DMS114 treated with DMSO at 0.1 percent for 48 hours (cell line): ENCODE measurements around the gene CPAMD8.
"Not testable (repeated sequence)": the region's sequence is repeated elsewhere in the genome, so short reads cannot be mapped to it uniquely, and the experiment has no call there.

Experiments used
- DNase-seq: peaks from one replicate; lab custom pipeline; 2025; ENCODE audit not compliant: unreplicated experiment; lab: John Stamatoyannopoulos, UW

The CPAMD8 gene

DNA sequence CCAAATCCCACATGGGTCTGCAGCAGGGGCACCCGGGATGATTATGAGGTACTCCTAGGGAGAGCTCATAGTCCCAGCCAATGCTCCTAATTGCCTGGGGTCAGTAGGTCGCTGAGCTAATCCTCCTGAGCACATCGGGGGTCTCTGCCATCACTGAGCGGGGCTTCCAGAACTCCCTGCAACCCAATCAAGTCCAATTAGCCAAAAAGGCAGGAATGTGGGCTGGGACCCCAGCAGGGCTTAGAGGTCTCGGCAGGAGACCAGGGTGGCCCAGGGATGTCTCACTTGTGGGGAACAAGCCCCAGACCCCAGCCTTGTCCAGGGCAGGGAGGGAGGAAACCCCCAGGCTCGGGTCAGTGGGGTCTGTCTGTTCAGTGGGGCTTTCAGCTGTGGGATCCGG, 17.1 kb upstream of the CPAMD8 start:
- no peak for DNase-seq

DNA sequence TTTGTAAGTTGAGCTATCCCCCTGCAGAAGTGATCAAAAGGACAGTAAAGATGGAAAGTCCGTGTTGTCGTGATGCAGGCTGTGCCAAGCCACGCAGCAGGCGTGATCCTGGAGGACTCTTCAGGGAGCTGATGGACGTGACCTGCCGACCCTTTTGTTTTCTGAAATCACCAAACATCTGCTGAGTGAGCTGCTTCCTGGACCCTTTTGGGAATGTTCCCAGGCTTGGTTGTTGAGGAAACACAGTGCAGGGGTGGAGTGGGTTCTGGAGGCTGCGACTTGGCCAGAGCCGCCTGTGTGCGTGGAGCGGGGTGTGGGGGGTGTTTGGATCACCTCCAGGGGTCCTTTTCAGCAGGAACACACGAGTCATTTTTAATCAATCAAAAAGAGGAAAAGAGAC, 15.4 kb upstream of the CPAMD8 start:
- DNase-seq: no peak

DNA sequence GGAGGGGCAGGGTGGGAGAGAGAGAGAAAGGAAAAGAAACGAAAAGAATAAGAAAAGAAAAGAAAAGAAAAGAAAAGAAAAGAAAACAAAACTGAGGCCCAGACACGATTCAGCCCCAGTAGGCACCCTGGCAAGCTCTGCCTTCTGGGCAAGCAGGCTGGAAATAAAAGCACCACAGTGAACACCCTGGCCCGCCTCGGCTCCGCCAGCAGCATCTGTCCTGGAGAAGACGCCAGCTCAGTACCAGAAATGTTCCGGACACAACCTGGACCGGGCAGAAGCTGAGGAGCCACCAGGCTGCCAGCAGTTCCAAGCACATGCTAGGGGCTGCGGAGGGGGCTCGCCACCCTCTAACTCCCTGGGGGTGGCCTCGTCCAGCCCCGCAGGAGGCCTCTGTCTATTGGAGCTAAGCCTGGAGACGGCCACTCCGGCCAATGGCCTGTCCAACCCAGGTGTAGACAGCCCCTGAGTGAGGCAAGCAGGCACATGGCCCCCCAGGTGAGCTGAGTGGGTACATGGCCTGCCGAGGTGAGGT, 11.4 kb upstream of the CPAMD8 start:
- DNase-seq: no peak

DNA sequence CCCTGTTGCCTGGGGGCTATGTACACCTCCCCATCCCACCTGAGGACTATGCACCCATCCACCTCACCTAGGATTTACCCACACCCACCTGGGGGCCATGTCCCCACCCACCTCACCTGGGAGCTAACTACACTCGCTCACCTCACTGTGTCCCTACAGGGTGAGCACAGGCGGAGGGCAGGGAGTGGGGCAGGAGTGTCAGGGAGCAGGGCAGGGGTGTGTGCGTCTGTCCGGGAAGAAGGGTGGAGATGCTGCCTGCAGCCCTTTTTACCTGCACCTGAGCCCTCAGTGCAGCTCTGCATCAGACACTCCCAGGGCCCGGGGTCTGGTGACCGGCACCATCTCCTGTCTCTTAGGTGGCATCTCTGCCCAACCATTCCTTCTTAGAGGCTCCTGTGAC, 10.6 kb upstream of the CPAMD8 start:
- no peak for DNase-seq

DNA sequence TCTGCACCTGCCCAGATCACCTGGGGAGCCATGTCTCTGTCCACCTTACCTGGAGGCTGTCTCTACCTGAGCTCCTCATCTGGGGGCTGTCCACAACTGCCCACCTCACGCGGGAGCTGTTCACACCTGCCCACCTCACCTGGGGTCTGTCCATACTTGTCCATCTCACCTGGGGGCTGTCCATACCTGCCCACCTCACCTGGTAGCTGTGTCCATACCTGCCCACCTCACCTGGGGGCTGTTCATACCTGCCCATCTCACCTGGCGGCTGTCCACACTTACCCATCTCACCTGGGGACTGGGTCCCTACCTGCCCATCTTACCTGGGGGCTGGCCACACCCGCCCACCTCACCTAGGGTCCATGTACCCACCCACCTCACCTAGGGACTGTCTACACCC, 10.0 kb upstream of the CPAMD8 start:
- DNase-seq: no peak

DNA sequence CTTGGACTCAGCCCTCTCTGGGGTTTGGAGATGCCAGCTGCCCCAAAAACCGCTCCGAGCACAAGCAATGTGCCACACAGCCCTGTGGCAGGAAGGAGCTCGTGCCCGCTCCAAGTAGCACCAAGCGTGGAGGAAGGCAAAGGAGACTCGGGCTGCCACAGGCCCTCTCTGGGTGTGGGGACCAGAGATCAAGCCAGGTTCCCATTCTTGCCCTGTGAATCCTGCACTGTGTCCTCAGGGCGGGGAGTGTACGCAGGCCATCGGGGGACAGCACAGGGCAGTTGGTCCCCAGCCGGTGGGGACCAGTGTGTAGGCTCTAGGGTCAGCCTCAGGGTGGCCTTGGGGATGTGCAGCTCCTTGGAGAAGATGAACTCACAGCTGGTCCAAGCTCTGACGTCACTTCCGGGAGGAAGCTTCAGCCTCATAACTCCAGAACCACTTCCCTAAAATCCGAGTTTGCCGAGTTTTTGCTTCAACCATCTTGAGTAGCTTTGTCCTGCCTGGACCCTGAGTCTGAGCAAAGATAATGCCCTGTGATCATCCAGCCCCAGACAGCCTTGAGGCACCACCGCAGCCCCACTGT, 9.3 kb upstream of the CPAMD8 start:
- no peak for DNase-seq

DNA sequence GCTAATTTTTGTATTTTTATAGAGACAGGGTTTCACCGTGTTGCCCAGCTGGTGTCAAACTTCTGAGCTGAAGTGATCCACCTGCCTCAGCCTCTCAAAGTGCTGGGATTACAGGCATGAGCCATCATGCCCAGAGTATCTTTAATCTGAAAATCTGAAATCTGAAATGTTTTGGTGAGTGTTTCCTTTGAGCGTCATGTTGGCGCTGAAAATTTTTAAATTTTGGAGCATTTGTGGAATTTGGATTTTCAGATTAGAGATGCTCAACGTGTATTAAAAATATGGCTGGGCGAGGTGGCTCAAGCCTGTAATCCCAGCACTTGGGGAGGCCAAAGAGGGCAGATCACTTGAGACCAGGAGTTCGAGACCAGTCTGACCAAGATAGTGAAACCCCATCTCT, 5.1 kb upstream of the CPAMD8 start:
- no peak for DNase-seq

DNA sequence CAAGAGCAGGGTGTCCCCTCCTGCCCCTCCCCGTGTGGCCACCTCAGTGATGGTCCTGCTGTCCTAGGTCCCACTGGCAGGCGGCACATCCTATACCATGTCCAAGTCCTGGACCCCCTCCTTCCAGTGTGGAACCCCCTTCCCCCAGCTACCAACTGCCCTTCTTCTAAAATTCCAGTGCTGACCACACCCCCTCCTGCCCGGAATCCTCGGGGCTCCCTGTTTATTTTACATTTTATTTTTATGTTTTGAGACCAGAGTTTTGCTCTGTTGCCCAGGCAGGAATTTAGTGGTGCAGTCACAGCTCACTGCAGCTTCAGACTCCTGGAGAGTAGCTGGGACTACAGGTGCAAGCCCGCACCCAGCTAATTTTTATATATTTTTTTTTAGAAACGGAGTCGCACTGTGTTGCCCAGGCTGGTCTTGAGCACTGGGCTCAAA, 945 bp upstream of the CPAMD8 start:
- no peak for DNase-seq

DNA sequence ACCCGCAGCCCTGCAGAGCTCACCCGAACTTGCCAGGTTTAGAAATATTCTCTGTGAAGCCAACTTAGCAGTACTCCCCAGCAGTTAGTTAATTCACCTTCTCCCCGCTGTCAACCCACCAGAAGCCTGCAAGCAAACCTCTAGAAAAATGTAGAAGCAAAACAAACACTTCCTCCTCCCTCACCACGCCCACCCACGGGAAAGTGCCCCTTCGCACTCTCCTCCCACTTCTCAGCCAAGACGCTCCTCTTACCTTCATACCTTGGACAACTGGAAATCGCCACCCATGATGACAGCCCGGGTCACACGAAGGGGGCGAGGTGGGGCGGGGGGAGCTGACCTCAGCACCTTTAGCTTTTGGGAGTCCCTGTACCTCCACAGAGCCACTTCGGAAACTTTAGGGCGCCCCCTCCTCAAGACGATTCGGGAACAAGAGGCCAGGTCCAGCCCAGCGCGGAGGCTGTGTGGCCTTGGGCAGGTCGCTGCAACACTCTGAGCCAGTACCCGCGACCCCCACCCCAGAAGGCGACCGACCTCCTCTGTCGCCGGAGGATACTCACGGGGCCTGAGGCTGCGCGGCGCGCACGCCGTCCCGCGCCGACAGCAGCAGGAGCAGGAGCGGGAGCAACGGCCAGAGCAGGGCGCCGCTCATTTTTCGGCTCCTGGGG, 485 bp downstream of the CPAMD8 start:
- no peak for DNase-seq

DNA sequence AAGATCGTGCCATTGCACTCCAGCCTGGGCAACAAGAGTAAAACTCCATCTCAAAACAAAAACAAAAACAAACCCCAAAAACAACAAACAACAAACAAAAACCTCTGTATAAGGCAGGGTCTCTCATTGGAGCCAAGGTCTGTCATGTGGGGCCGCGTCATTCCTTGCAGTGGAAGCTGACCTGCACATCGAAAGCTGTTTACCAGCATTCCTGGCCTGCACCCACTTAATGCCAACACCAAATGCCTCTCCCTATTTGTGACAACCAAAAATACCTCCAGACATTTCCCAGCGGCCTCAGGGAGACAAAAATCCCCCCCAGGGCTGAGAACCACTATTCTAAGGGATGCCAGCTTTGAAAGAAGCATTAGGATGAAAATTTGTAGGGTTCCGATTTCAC, 1.2 kb downstream of the CPAMD8 start:
- no peak for DNase-seq

DNA sequence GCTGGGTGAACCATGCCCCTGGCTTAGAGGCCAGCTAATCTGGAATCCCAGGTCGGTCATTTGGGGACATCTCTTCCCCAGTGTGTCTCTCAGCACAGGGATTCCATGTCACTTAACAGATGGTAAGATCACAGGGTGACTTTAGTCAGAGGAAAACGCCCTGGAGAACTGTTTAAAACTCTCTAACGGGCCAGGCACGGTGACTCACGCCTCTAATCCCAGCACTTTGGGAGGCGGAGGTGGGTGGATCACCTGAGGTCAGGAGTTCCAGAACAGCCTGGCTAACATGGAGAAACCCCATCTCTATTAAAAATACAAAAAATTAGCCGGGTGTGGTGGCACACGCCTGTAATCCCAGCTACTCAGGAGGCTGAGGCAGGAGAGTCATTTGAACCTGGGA, 1.7 kb downstream of the CPAMD8 start:
- DNase-seq: not testable (repeated sequence)

DNA sequence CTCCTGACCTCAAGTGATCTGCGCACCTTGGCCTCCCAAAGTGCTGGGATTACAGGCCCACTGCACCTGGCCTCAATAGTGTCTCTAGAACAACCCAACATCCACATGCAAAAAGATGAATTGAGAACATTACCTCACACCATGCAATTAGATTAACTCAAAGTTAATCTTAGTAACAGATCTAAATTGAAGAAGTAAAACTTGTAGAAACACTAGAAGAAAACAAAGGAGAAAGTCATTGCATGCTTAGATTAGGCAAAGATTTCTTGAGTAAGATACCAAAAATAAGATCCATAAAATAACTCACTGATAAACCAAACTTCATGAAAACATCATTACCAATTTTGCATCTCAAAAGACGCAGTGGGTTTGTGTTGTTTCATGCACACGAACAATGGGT, 2.8 kb downstream of the CPAMD8 start:
- DNase-seq: no peak

DNA sequence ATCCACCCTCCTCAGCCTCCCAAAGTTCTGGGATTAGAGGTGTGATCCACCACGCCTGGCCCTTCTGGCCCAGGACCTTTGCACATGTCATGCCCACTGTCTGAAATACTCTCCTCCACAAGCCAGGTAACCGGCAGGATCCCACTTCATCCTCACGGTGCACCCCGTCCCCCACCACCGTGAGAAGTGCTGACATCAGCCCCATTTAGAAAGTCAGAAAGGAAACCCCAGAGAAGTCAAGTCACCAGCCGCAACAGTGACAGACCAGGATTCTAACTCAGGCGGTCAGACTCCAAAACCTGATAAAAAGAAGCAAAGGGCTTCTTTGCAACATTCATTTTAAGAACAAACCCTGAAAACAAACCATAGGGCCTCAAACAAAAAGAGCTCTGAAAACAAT, 3.9 kb downstream of the CPAMD8 start:
- DNase-seq: no peak

DNA sequence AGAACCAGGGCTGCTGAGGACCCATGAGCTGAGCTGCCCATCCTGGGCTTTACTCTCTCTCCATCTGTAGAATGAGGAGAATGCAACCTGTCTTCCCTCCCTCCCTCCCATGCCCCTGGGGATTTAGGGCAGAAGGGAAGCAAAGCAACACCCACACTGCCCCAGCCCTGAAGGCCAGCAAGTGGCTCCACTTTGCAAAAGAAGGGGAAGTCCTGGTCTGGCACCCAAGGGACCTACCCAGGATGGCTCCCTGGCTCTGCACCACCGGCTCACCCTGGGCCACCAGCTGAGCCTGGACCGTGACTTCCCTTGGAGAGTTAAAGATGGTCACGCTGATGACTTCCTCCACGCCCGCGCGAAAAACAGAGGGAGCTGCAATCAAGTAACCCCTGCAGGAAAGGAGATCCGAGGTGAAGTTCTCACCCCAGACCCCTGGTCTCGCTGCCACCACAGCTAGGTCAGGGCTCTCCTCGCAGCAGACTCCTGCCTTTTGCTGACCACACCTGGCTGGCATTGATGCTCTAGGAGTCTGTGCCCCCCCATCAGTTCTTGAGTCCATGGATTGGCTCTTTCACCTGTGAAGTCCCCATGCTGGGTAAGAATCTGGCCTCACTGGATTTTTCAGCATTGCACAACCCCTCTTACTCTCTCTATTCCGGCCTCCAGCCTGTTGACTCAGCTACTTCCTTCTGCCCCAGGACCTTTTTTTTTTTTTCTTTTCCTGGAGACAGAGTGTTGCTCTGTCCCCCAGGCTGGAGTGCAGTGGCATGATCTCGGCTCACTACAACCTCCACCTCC, 4.6 kb downstream of the CPAMD8 start:
- no peak for DNase-seq

DNA sequence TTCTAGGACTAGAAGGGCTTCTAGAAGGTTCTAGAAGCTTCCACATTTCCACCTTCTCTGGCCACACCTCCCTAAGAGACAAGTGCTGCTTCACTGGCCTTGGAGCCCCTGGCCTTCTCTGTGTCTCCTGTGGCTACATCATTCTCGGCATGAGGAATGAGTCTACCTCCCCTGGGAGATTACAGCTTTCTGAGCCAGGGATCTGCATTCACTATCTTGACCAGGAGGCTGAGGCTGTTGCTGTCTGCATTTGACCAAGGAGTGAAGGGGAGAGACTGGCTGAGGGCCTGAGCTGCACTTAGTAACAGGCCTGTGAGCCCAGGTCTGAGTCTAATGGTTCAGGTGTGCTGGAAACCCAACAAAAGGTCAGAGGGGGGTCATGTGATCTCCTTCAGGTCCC, 5.3 kb downstream of the CPAMD8 start:
- DNase-seq: no peak

DNA sequence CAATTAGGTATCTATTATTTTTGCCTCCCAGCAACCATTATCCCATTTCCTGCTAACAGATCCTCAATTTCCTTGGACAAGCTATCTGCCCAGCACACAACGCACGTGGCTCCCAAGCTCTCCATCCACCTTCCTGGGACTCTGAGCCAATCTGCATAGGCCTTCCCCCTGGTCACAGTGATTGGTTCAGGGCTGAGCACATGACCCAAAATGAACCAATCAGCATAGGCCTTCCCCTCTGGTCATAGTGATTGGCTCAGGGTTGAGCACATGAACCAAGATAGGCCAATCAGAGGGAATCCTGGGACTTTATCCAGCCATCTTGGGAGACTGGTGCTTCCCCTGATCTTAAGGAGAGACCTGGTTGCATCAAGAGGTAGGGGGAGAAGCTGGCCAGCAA, 5.8 kb downstream of the CPAMD8 start:
- no peak for DNase-seq

DNA sequence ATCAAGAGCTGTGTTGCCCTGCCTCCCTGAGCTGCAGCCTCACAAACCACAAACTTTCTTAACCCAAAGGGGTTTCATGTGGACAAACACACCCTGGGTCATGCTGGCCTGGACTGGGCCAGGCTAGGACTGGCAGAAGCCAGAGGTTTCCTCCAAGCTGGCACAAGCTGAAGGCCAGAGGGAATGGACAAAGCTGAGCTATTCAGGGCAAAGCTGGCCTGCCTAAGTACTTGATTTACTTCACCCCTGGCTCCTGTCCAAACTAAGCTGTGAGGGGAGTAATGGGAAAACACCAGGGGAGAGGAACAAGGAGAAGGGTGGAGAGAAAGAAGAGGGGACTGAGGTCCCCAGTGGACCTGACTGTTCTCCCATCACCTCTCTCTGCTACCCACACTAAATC, 6.2 kb downstream of the CPAMD8 start:
- DNase-seq: no peak

DNA sequence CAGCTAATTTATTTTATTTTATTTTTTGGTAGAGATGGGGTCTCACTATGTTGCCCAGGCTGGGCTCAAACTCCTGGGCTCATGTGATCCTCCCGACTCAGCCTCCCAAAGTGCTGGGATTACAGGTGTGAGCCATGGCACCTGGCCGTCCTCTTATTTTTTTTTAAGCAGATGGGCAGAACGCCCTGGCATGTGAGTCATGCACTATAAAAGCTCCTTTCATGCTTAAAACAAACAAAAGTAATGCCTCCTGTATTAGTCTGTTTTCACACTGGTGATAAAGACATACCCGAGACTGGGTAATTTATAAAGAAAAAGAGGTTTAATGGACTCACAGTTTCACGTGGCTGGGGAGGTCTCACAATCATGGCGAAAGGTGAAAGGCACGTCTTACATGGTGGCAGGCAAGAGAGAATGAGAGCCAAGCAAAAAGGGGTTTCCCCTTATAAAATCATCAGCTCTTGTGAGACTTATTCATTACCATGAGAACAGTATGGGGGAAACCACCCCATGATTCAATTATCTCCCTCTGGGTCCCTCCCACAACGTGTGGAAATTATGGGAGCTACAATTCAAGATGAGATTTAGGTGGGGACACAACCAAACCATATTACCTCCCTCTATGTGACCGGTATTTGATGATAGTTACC, 12.3 kb downstream of the CPAMD8 start:
- DNase-seq: not testable (repeated sequence)

DNA sequence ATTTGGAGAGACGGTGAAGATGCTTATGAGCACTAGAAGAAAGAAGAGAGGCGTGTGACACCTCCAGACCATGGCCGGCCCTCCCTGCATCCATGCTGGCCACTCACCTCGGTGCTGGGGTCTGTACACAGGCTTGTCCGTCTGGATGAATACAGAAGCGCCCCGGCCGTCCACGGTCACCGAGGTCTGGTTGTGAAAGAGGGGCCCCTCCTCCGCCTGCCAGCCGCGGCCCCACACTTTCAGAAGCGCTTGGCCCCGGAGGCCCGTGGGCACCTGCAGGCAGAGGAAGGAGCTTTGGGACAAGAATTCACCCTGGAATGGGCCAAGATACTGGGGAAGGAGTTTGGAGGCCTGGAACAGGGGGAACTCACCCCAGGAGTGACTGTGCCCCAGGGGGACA, 15.1 kb downstream of the CPAMD8 start:
- DNase-seq: no peak

DNA sequence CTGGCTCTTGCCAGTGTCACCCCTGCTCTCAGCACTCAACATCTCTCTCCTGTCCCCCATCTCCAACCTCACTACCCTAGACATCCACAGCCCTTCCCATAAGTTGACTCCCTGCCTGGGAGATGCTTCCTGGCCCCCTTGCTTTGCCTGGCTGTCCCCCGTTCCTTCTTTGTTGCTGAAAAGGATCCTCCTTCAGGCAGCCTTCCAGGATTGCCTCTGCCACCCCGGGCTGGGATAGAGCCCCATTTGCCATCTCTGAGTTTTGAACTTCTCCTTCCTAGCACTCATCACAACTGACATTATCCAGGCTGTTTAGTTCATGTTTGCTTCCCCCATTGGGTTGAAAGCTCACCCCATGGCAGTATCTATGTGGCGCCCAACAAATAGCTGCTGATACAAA, 20.0 kb downstream of the CPAMD8 start:
- DNase-seq: no peak

DNA sequence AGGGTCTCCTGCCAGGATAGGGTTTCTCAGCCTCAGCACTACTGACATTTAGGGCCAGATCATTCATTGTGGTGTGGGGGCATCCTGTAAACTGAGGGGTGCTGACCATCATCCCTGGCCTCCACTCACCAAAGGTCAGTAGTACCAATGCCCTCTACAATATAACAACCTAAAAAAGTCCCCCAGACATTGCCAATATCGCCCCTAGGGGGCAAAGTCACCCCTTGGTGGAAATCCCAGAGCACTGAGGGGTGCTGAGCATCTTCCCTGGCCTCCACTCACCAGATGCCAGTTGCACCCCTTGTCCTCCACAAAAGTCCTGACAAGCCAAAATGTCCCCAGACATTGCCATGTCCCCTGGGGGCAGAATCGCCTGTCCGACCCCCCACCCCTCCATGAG, 21.6 kb downstream of the CPAMD8 start:
- DNase-seq: no peak

DNA sequence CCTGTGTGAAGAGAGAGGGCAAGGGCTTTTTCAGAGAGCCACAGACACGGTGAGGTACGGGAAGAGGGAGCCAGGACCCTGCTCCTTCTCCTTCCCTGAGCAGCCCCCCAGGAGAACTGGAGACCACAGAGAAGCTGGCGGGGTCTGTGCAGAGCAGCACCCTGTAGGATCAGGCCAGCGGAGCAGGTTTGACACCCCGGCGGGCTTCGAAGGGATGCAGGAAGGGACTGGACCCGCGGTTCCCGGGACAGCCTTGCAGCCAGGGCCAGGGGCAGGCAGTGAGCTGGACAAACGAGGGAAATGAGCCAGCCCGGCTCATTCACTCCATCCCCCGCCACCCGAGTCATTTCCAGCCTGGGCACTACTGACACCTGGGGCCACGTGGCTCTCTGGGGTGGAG, 22.2 kb downstream of the CPAMD8 start:
- DNase-seq: no peak
